Sigmoid colon (tissue), 7 donors: Measurements from ENCODE around the gene NLGN1. TPM values are rescaled to one million over a fixed set of nuclear protein-coding genes. Genes with fewer than 3 reads are reported as not detected.
A peak's percentile ranks its signal among the peaks of the same experiment; 100 is the strongest.
"Not testable (repeated sequence)": the region's sequence is repeated elsewhere in the genome, so short reads cannot be mapped to it uniquely, and the experiment has no call there.

Experiments used
- DNase-seq: peaks from one replicate; pipeline ENCODE4 v3.0.0-alpha.2; 2019
- H3K27ac ChIP-seq, 4 donors: fragments of 200-600 bp; sonication (generic); one replicate each; pipeline ENCODE4 v1.5.1; 2016 to 2019; ENCODE audit warnings: mild to moderate bottlenecking in 1 of 4
- H3K27me3 ChIP-seq, 3 donors: fragments of 200-600 bp; sonication (generic); one replicate each; pipeline ENCODE4 v1.5.1; 2019; ENCODE audit warnings: mild to moderate bottlenecking in 1 of 3
- H3K36me3 ChIP-seq, 4 donors: fragments of 200-600 bp; sonication (generic); one replicate each; pipeline ENCODE4 v1.5.1; 2016 to 2019
- H3K4me1 ChIP-seq, 4 donors: fragments of 200-600 bp; sonication (generic); one replicate each; pipeline ENCODE4 v1.5.1; 2017 to 2019
- H3K4me3 ChIP-seq, 4 donors: fragments of 200-600 bp; sonication (generic); one replicate each; pipeline ENCODE4 v1.5.1; 2017 to 2019; ENCODE audit warnings: mild to moderate bottlenecking in 2 of 4, moderate library complexity in 1 of 4
- H3K9me3 ChIP-seq, 4 donors: fragments of 200-600 bp in 3 of 4; sonication (generic) in 3 of 4; one replicate each; pipeline versions ENCODE4 v1.5.1 to v1.6.1; 2013 to 2019
- EP300 ChIP-seq, 4 donors: sonication (generic); formaldehyde crosslinking; IDR thresholded peaks; one replicate each; pipeline ENCODE4 v1.6.1; 2017; ENCODE audit warnings: antibody characterized with exemption in 4 of 4
- POLR2A ChIP-seq, 2 donors: fragments of 450-650 bp; IDR thresholded peaks; one replicate each; pipeline ENCODE4 v1.6.1; 2016; ENCODE audit warnings: antibody characterized with exemption in 2 of 2, mild to moderate bottlenecking in 2 of 2, moderate library complexity in 2 of 2
- POLR2AphosphoS5 ChIP-seq, 4 donors: sonication (generic); formaldehyde crosslinking; IDR thresholded peaks; one replicate each; pipeline ENCODE4 v1.6.1; 2017; ENCODE audit warnings: antibody characterized with exemption in 4 of 4
- WGBS, 2 donors: extraction: QIAGEN DNeasy Blood & Tissue Kit; methylation state at CpG; one replicate each; pipeline ENCODE4 v1.1.7; 2013; 5-methylcytosine and 5-hydroxymethylcytosine counted together
- intact Hi-C: fragments of 100-400 bp; cut with DNase I; formaldehyde crosslinking; loops from one replicate; pipeline ENCODE4 v1.15.1; 2023
- polyA plus RNA-seq, 3 donors: library from polyadenylated mRNA; stranded (reverse); fragments of 200-250 nt; gene quantifications; one replicate each; pipeline ENCODE4 v1.2.3, GENCODE V29; 2013
- total RNA-seq, 4 donors: library from RNA; depleted of rRNA; stranded (reverse); fragments of >200 nt; gene quantifications; one replicate each; pipeline ENCODE4 v1.1.0, GENCODE V29; 2016
- TF ChIP-seq, protein P1 (sequence below), 4 experiments: fragments of 450-650 bp in 3 of 4; fragments of 200-600 bp in 1 of 4; IDR thresholded peaks; one replicate each; pipeline ENCODE4 v1.5.1; 2016 to 2019; ENCODE audit warnings: antibody characterized with exemption in 4 of 4, mild to moderate bottlenecking in 3 of 4, moderate library complexity in 2 of 4
- donor health status: healthy with polysubstance abuse.
- donor health status: Bipolar disorder and iron deficiency.
- donor health status: healthy.

NLGN1 gene
- total RNA-seq (10 to 100 TPM; 28.1 to 33.5 (median 29.3) TPM), polyA plus RNA-seq (under 1 TPM in 2 of 3 donors, not detected in 1; under 0.01 to 0.60 TPM)

DNA sequence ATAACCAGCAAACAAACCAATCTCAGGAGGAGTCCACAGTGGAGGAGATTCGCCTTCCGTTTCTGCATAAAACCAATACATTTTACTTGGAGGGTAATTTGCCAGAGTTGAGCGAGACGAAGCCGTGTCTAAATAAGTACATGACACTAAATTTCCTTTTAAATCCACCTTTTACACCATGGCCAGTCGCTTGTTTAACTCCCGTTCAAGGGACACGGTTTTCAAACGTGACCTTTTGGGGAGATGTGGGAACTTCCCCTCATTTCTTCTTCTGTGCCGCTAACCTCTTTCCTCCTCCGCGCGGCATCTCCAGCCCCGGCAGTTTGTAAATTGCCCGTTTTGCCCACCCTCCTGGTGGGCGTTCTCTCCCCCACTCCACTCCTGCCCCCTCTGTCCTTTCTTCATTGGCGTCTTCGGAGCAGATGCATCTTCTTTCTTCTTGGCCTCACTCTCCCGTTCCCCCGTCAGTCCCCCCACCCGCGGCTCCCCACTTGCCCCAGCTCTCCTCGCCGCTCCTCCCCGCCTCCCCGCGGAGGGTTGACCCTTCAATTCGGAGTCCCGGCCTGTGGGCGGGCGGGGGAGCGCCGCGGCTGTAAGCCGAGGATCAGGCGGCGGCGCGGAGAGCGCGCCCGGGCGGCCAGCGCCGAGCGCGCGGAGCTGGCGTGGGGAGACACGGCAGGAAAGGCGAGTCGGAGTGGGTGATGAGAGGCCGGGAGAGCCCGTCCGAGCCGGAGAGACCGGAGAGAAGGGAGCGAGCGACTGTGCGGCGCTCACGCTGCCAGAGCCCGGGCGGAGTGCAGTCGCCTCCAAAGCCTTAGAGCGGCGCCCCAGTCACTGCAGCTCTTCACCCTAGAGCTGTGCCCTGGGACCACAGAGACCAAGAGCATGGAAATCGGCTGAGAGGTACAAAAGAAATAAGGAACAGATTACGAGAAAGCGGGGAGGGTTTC lies at the start of gene NLGN1:
Gene NLGN1, plus strand, starts transcription at position 584 of the 950 bp plus-strand sequence.
- peaks cover 0 to 25% (median 16%) of the 10 kb centered on the region in 4 donors for H3K4me1 ChIP-seq
- intact Hi-C loops: loop anchor here (2.0 to 5.0 kb wide), 2 partner anchors 155 to 1043 kb away; no protein-coding TSS in a partner anchor
- H3K27ac ChIP-seq: peak within 1 kb of the TSS; percentile 86 to 94 (median 90)
- H3K4me3 ChIP-seq: peak within 1 kb of the TSS; percentile 75 to 92 (median 80)
- peaks cover 0 to 4% (median 0%) of the 10 kb centered on the region in 3 donors for H3K27me3 ChIP-seq
- H3K9me3 ChIP-seq: no peaks in the 10 kb centered on the region
- no peaks in the 10 kb centered on the region for H3K36me3 ChIP-seq
- 1% methylated on average over 70 of the region's 70 CpGs for WGBS, 2 donors
- peak; percentile 86 for DNase-seq
- TF ChIP-seq, protein P1, sequence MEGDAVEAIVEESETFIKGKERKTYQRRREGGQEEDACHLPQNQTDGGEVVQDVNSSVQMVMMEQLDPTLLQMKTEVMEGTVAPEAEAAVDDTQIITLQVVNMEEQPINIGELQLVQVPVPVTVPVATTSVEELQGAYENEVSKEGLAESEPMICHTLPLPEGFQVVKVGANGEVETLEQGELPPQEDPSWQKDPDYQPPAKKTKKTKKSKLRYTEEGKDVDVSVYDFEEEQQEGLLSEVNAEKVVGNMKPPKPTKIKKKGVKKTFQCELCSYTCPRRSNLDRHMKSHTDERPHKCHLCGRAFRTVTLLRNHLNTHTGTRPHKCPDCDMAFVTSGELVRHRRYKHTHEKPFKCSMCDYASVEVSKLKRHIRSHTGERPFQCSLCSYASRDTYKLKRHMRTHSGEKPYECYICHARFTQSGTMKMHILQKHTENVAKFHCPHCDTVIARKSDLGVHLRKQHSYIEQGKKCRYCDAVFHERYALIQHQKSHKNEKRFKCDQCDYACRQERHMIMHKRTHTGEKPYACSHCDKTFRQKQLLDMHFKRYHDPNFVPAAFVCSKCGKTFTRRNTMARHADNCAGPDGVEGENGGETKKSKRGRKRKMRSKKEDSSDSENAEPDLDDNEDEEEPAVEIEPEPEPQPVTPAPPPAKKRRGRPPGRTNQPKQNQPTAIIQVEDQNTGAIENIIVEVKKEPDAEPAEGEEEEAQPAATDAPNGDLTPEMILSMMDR (IDR thresholded peaks at IDR 0.05): peak in 1 of 4 experiments; percentile 12
- TF ChIP-seq POLR2A (IDR thresholded peaks at IDR 0.05): no peak
- TF ChIP-seq EP300 (IDR thresholded peaks at IDR 0.05): no peak
- TF ChIP-seq POLR2AphosphoS5 (IDR thresholded peaks at IDR 0.05): peak; percentile 16 to 70 (median 46)

DNA sequence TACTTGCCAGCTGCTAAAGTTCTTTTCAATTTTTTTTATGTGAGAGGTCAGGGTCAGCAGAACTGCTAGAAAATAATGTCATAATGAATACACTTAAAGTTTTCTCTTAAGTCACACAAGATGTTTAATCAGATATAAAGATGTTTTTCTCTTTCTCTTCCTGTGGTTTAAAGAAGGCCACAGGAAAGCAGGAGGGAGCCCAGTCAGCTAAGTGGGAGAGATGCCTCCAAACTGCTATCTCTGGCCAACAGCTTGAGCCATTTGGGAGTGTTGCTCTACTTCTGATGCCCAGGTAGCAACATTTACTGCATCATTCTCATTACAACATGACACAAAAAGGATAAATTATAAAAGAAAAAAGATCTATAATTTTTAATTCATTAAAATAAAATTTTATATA lies 45.7 kb upstream of the NLGN1 start:
- DNase-seq: no peak
- Histone ChIP-seq H3K27ac (no peak overlapping the region), H3K4me1 (no peaks in the 10 kb centered on the region), H3K4me3 (no peak overlapping the region), H3K27me3 (no peaks in the 10 kb centered on the region), H3K36me3 (no peaks in the 10 kb centered on the region), H3K9me3 (peaks cover 0 to 3% (median 0%) of the 10 kb centered on the region in 4 donors)
- intact Hi-C loops: no loop called here
- no peak for TF ChIP-seq POLR2AphosphoS5 (IDR thresholded peaks at IDR 0.05)
- no peak for TF ChIP-seq EP300 (IDR thresholded peaks at IDR 0.05)
- no peak for TF ChIP-seq POLR2A (IDR thresholded peaks at IDR 0.05)
- TF ChIP-seq, protein P1 (IDR thresholded peaks at IDR 0.05): no peak

DNA sequence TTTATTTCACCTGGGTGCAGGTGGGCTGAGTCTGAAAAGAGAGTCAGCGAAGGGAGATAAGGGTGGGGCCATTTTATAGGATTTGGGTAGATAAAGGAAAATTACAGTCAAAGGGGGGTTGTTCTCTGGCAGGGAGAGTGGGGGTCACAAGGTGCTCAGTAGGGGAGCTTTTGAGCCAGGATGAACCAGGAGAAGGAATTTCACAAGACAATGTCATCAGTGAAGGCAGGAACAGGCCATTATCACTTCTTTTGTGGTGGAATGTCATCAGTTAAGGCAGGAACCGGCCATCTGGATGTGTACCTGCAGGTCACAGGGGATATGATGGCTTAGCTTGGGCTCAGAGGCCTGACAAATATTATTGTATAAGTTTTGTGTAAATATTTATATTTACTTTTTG lies 44.4 kb upstream of the NLGN1 start:
- H3K4me1 ChIP-seq, H3K36me3 ChIP-seq, H3K9me3 ChIP-seq, H3K27ac ChIP-seq, H3K27me3 ChIP-seq, DNase-seq, H3K4me3 ChIP-seq, intact Hi-C loops: not testable (repeated sequence)
- 44 to 72% methylated on average over 2 of the region's 2 CpGs for WGBS, 2 donors

DNA sequence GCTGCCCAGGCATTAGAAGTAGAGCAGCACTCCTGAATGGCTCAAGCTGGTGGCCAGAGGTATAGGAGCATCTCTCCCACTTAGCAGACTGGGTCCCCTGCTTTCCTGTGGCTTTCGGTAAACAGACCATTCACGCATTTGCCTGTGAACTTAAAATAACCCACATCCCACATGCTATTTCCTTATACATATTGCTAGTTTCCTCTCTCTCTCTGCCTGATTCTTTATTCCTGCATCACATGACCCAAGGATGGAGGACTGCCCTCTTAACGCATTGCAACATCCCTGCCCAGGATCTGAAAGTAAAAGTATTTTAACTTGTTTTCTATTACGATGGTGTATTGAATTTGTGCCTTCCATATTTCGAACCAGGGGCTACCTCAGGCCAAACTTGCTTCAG lies 43.4 kb upstream of the NLGN1 start:
- 60 to 69% methylated on average over 5 of the region's 5 CpGs for WGBS, 2 donors
- DNase-seq: no peak
- no peak overlapping the region for H3K4me3 ChIP-seq

More for the DNA sequence above, 43.4 kb upstream of the NLGN1 start:
- TF ChIP-seq POLR2AphosphoS5 (IDR thresholded peaks at IDR 0.05): no peak
- TF ChIP-seq, protein P1 (IDR thresholded peaks at IDR 0.05): no peak
- TF ChIP-seq POLR2A (IDR thresholded peaks at IDR 0.05): no peak
- no peak for TF ChIP-seq EP300 (IDR thresholded peaks at IDR 0.05)
- peaks cover 0 to 3% (median 0%) of the 10 kb centered on the region in 4 donors for H3K9me3 ChIP-seq
- no peak overlapping the region for H3K27ac ChIP-seq
- intact Hi-C loops: no loop called here
- H3K4me1 ChIP-seq: no peaks in the 10 kb centered on the region
- H3K36me3 ChIP-seq: no peaks in the 10 kb centered on the region
- no peaks in the 10 kb centered on the region for H3K27me3 ChIP-seq
